Tibial nerve (tissue), 3 donors: ENCODE data around the gene RIN1.

Source experiments
- POLR2A ChIP-seq, 2 donors: fragments of 450-650 bp; IDR thresholded peaks; one replicate each; pipeline ENCODE4 v1.6.1; 2017; ENCODE audit warnings: antibody characterized with exemption in 2 of 2, mild to moderate bottlenecking in 2 of 2, moderate library complexity in 2 of 2
- TF ChIP-seq, protein P1 (sequence below), 5 experiments: fragments of 200-600 bp in 3 of 5; fragments of 450-650 bp in 2 of 5; sonication (generic) in 3 of 5; IDR thresholded peaks; one replicate each; pipeline ENCODE4 v1.5.1; 2016 to 2019; ENCODE audit warnings: antibody characterized with exemption in 5 of 5, mild to moderate bottlenecking in 3 of 5, moderate library complexity in 2 of 5

DNA sequence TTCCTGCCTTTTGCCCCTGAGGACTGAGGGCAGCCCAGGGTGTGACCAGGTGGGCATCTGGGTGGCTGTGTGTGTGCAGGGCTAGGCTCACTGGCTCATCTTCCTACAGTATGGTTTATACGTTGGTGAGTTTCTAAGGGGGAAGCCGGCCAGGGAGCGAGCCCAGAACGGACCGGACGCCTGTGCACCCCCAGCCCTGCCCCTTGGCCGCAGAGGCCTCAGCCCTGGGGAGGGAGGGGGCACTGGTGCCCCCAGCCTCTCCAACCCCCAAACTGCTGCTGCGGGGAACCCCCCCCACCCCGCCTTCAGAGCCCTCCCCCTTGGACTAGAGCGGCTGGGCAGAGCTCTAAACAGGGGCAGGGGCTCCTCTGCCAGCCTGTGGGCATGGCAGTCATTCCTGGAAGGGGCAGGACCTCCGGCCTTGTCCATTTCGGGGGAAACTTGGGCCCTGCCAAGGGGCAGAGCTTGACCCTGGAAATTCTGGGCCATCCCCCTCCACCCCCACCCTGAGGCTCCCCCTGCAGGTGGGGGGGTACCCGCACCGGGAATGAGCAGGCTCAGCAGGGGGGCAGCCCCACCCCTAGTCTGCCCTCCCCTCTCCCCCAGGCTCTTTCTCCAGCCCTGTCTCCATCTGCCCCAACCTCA lies 52.7 kb downstream of the RIN1 start:
- TF ChIP-seq POLR2A (IDR thresholded peaks at IDR 0.05): no peak
- TF ChIP-seq, protein P1, sequence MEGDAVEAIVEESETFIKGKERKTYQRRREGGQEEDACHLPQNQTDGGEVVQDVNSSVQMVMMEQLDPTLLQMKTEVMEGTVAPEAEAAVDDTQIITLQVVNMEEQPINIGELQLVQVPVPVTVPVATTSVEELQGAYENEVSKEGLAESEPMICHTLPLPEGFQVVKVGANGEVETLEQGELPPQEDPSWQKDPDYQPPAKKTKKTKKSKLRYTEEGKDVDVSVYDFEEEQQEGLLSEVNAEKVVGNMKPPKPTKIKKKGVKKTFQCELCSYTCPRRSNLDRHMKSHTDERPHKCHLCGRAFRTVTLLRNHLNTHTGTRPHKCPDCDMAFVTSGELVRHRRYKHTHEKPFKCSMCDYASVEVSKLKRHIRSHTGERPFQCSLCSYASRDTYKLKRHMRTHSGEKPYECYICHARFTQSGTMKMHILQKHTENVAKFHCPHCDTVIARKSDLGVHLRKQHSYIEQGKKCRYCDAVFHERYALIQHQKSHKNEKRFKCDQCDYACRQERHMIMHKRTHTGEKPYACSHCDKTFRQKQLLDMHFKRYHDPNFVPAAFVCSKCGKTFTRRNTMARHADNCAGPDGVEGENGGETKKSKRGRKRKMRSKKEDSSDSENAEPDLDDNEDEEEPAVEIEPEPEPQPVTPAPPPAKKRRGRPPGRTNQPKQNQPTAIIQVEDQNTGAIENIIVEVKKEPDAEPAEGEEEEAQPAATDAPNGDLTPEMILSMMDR (IDR thresholded peaks at IDR 0.05): no peak
